Right renal pelvis (tissue), 4 donors: Measurements from ENCODE around the gene CABLES1. TPM values are rescaled to one million over a fixed set of nuclear protein-coding genes. Genes with fewer than 3 reads are reported as not detected.
"Not testable (repeated sequence)": the region's sequence is repeated elsewhere in the genome, so short reads cannot be mapped to it uniquely, and the experiment has no call there.

Source experiments
- DNase-seq, 4 donors: peaks; one replicate each; pipeline ENCODE4 v3.0.0-alpha.2; 2013; ENCODE audit warnings: low read depth in 4 of 4, low spot score in 3 of 4, missing footprints in 1 of 4
- polyA plus RNA-seq, 4 donors: library from polyadenylated mRNA; unstranded; fragments of 120-200 nt; gene quantifications; one replicate each; pipeline ENCODE4 v1.2.1, GENCODE V29; 2013; ENCODE audit not compliant: insufficient read length in 4 of 4

The CABLES1 gene
- polyA plus RNA-seq, 4 donors, result 24.0 to 27.9 (median 25.8) TPM

- DNase-seq, result no peak
Measured at GRCh38 chr18:23141104-23141999, 6.1 kb downstream of the CABLES1 start.

- DNase-seq, result no peak
Measured at GRCh38 chr18:23142251-23142929, 7.1 kb downstream of the CABLES1 start.

DNA sequence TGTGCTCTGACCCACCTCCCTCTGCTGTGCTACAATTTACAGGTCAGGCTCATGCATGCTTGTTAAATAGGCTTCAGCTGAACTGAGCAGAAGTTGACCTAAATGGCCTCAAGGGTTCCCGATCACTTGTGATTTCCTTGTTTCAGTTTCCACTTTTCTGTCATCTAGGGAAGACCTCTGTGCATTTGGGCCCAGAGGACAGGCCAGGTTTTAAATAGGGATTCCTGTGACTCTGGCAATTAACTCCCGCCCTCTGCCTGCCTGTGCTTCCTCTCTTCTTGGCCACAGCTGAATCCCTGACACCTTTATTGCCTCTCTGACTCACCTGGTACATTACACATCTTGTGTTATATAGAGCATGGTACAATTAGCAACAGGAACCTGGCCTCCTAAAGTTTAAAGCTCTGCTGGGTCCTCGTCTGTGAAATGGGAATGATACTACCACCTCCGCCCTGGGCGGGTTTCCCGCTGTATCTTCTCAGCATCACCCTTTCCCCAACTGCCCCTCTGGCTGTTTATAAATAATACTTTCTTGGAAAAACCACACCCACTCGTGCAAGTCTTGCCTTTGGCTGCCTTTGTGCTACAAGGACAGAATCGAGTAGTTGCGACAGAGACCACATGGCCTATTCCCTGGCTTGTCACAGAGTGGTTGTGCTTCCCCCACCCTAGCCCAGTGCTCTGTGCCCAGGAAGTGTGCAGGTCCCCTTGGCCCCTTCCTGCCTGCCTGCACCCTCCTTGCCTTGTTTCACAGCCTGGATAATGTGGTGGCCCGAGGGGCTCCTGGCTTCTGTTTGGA, 7.9 kb downstream of the CABLES1 start:
- DNase-seq, result no peak

- DNase-seq, result no peak
Measured at GRCh38 chr18:23143815-23144261, 8.6 kb downstream of the CABLES1 start.

DNA sequence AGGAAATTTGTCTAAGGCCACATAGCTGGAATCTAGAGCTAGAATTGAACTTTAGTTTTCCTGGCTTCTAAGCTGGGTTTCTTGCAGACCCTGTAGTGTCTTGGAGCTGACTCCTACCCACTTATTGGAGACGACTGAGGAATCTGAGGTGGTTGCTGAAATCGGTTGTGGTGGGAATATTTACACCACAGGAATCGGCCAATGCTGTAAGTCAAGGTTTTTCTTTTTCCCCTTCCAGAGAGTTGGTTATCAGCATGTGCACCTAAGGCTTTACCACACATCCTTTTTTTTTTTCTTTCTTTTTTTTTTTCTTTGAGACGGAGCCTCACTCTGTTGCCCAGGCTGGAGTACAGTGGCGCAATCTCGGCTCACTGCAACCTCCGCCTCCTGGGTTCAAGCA, 9.4 kb downstream of the CABLES1 start:
- DNase-seq, result no peak

DNA sequence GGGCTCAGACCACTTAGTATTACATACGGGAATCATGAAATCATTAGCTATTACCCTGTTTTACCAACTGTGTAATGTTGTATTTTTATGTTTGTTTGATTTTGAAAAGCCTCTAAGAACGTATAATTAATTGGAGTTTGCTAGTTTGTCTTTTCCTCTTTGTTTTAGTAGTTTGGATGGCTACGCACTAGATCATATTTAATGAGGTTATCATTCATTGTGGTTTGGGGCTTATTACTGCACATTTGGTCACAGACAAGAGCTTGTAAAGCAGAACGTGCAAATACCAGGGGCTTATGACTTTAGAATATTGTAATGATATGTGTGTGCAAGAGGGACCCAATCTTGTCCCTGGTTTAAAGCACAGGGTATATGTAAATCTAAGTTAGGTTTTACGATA, 10.3 kb downstream of the CABLES1 start:
- no peak for DNase-seq

- no peak for DNase-seq
Measured at GRCh38 chr18:23146861-23147469, 11.7 kb downstream of the CABLES1 start.

- DNase-seq, result no peak
Measured at GRCh38 chr18:23148382-23148781, 13.1 kb downstream of the CABLES1 start.

- DNase-seq, result no peak
Measured at GRCh38 chr18:23149570-23149969, 14.3 kb downstream of the CABLES1 start.

- no peak for DNase-seq
Measured at GRCh38 chr18:23151414-23152099, 16.3 kb downstream of the CABLES1 start.

GRCh38 chr18:23154030-23154429, 18.7 kb downstream of the CABLES1 start:
- no peak for DNase-seq

- no peak for DNase-seq
Measured at GRCh38 chr18:23154823-23155500, 19.7 kb downstream of the CABLES1 start.

- DNase-seq, result no peak
Measured at GRCh38 chr18:23155537-23155936, 20.3 kb downstream of the CABLES1 start.

DNA sequence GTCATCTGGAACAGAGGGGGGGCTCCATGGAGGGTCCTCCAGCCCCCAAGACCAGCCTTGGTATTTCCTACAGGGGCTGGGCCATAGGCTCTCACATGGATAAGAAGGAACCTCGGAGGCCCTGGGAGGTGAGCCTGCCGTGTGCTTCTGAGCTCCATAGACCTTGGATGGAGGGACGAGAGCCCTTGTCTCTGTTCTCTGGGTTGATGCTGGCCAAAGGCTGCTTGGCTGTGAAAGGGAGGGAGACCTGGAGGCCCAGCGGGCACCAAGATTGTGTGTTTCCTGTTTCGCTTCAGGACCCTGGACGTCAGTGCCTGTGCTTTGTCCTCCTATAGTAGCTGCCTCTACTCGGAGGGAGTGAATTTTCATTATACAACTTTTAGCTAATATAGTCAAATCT, 20.8 kb downstream of the CABLES1 start:
- DNase-seq, result no peak

DNA sequence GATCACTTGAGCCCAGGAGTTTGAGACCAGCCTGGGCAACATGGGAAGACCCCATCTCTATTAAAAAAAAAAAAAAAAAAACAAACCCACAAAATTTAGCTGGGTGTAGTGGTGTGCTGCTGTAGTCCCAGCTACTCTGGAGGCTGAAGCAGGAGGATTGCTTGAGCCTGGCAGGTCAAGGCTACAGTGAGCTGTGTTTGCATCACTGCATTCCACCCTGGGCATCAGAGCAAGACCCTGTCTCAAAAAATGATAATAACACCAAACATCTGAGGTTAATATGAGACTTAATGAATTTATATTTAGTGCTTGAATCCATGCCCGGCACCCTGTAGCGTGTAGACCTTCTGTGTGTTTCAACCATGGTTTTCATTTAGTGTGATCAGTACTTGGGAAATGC, 22.8 kb downstream of the CABLES1 start:
- DNase-seq, result no peak

DNA sequence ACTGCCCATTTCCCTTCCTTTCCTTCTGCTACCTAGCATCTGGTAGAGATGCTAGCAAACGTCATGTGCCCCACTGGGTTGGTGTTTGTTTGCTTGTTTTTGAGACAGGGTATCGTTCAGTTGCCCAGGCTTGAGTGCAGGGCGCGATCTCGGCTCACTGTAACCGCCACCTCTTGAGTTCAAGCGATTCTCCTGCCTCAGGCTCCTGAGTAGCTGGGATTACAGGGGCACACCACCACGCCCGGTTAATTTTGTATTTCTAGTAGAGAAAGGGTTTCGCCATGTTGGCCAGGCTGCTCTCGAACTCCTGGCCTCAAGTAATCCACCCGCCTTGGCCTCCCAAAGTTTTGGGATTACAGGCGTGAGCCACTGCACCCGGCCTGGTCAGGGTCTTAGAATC, 23.6 kb downstream of the CABLES1 start:
- not testable (repeated sequence) for DNase-seq

GRCh38 chr18:23159344-23159743, 24.1 kb downstream of the CABLES1 start:
- no peak for DNase-seq

GRCh38 chr18:23162473-23162872, 27.2 kb downstream of the CABLES1 start:
- no peak for DNase-seq

GRCh38 chr18:23163786-23164533, 28.7 kb downstream of the CABLES1 start:
- DNase-seq, result no peak
